Ovary (tissue), 3 donors: ENCODE data around the gene POLD2.

Source experiments
- CTCF ChIP-seq, 3 donors: fragments of 450-650 bp in 2 of 3; fragments of 200-600 bp in 1 of 3; IDR thresholded peaks; one replicate each; pipeline versions ENCODE4 v1.5.1 to v1.8.0; 2016 to 2022; ENCODE audit warnings: antibody characterized with exemption in 3 of 3, mild to moderate bottlenecking in 1 of 3
- EP300 ChIP-seq: sonication (generic); formaldehyde crosslinking; IDR thresholded peaks from one replicate; pipeline ENCODE4 v1.6.1; 2017; ENCODE audit warnings: antibody characterized with exemption
- donor health status: DM: no; HTN: no; CAD: no.

- TF ChIP-seq CTCF (IDR thresholded peaks at IDR 0.05) (no peak), EP300 (no peak)
These were observed 17.0 kb upstream of the POLD2 start for GRCh38 chr7:44140341-44140740.
